NCI-H2196 (cell line): ENCODE measurements around the gene IL17RE.

Experiments used
- DNase-seq: peaks from one replicate; lab custom pipeline; 2025; ENCODE audit not compliant: unreplicated experiment; lab: John Stamatoyannopoulos, UW

The IL17RE gene

GRCh38 chr3:9951598-9951961 lies 48.9 kb downstream of the IL17RE start:
- no peak for DNase-seq

- peak; percentile 37 for DNase-seq
Measured at GRCh38 chr3:9951962-9952805, 49.5 kb downstream of the IL17RE start, which contains the start of gene PRRT3. Gene PRRT3, minus strand, starts transcription at chr3:9952408. Its CDS starts 2,293 bp downstream, at chr3:9950115.

- peak; percentile 51 for DNase-seq
Measured at GRCh38 chr3:9955067-9955502, 52.4 kb downstream of the IL17RE start.

- no peak for DNase-seq
Measured at GRCh38 chr3:9955611-9956352, 53.1 kb downstream of the IL17RE start.

- DNase-seq = no peak
Measured at GRCh38 chr3:9957214-9957613, 54.6 kb downstream of the IL17RE start.

GRCh38 chr3:9965200-9965875 lies 62.7 kb downstream of the IL17RE start:
- no peak for DNase-seq
